ENCODE measurements around the gene FYB1.

Gene FYB1

DNA sequence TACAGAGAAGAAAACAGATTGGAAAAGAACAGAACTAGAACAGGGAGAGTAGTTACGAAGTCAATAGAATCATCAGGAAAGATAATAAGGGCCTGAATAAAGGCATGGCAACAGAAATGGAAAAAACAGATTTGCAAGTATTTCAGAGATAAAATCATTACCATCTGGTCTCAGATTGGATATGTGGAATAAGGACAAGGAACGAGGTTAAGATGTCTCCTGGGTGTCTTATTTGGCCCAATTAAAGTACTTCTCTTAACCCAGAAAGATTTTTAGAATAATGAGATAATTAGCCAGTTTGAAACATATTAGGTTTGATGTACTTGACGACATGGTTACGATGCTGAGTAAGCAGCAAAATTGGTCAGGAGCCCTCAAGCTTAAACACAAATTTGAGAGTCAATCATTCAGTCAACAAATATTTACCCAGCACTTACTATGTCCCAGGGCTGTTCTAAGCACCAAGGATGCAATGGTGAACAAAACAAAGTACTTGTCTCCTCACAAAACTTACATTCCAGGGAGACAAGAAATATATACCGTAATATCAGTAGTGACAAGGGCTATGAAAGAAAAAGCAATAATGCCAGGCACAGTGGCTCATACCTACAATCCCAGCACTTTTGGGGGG lies 163.5 kb downstream of the FYB1 start:
- H3K4me3 ChIP-seq (ENCODE audit: insufficient read depth, low read depth, low read length), result no peak overlapping the region
- no peaks in the 10 kb centered on the region for H3K9me3 ChIP-seq (ENCODE audit: control insufficient read depth, low read length)
- H3K4me1 ChIP-seq (ENCODE audit: control insufficient read depth, insufficient read depth, low read length), result no peaks in the 10 kb centered on the region
- 94 to 99% methylated on average over 5 of the region's 5 CpGs for WGBS, 2 experiments
- no peaks in the 10 kb centered on the region for H3K27me3 ChIP-seq (ENCODE audit: control insufficient read depth, insufficient read depth, low read length, poor library complexity, severe bottlenecking)
- no peak overlapping the region for H3K27ac ChIP-seq (ENCODE audit: insufficient read depth, low read depth, low read length, poor library complexity, severe bottlenecking)
- no peaks in the 10 kb centered on the region for H3K36me3 ChIP-seq (ENCODE audit: control insufficient read depth, insufficient read depth, low read length)

Data from ectodermal cell (in vitro differentiated cells).